RWPE1 (cell line): Measurements from ENCODE around the gene TPST2.
A peak's percentile ranks its signal among the peaks of the same experiment; 100 is the strongest.

Experiments
- CTCF ChIA-PET: fragments of 350-600 bp; sonication (Branson Sonifier 250); formaldehyde crosslinking; extraction: SDS; loops from one replicate; lab custom pipeline; 2021; lab: Yijun Ruan, JAX
- POLR2A ChIA-PET: fragments of 400-600 bp; formaldehyde crosslinking; extraction: SDS; loops from one replicate; lab custom pipeline; 2020; ENCODE audit warnings: antibody characterized with exemption; ENCODE audit not compliant: low non-redundant PET; lab: Yijun Ruan, JAX
- DNase-seq: peaks from one replicate; pipeline ENCODE4 v3.0.0; 2012; ENCODE audit warnings: low spot score
- H3K27ac ChIP-seq: fragments of 450-650 bp; 2 replicates; pipeline ENCODE4 v1.5.1; 2017
- TF ChIP-seq, protein P1 (sequence below): fragments of 450-650 bp; conservative IDR thresholded peaks from 2 replicates; pipeline ENCODE4 v1.5.1; 2017; ENCODE audit warnings: low read depth, mild to moderate bottlenecking

TPST2 gene

DNA sequence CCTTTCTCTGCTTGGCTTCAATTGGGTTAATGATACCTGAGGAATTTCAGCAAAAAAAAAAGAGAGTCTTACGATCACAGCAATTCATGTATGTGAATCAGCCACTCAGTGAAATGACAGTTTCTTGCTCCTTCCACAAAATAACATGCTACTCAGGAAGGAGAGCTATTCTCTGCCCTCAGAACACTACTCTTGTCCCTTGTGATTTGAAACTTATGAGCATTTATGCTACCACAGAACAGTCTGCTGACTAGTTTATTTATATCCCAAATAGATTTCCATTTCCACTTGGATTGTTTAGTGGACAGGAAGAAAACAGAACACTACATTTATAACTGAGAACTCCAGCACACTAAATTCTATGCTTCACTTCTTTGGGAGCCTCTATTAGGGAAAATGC is 86.2 kb downstream of the TPST2 start:
- H3K27ac ChIP-seq: no peak overlapping the region
- TF ChIP-seq, protein P1, sequence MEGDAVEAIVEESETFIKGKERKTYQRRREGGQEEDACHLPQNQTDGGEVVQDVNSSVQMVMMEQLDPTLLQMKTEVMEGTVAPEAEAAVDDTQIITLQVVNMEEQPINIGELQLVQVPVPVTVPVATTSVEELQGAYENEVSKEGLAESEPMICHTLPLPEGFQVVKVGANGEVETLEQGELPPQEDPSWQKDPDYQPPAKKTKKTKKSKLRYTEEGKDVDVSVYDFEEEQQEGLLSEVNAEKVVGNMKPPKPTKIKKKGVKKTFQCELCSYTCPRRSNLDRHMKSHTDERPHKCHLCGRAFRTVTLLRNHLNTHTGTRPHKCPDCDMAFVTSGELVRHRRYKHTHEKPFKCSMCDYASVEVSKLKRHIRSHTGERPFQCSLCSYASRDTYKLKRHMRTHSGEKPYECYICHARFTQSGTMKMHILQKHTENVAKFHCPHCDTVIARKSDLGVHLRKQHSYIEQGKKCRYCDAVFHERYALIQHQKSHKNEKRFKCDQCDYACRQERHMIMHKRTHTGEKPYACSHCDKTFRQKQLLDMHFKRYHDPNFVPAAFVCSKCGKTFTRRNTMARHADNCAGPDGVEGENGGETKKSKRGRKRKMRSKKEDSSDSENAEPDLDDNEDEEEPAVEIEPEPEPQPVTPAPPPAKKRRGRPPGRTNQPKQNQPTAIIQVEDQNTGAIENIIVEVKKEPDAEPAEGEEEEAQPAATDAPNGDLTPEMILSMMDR: no peak
- ChIA-PET POLR2A (interaction anchor here (0.6 kb wide), 1 partner anchor 121 kb away, joined by 6 read pairs; no protein-coding TSS in a partner anchor), CTCF (interaction anchor here (0.7 kb wide), 1 partner anchor 52 kb away, joined by 3 read pairs; no protein-coding TSS in a partner anchor)
- no peak for DNase-seq

DNA sequence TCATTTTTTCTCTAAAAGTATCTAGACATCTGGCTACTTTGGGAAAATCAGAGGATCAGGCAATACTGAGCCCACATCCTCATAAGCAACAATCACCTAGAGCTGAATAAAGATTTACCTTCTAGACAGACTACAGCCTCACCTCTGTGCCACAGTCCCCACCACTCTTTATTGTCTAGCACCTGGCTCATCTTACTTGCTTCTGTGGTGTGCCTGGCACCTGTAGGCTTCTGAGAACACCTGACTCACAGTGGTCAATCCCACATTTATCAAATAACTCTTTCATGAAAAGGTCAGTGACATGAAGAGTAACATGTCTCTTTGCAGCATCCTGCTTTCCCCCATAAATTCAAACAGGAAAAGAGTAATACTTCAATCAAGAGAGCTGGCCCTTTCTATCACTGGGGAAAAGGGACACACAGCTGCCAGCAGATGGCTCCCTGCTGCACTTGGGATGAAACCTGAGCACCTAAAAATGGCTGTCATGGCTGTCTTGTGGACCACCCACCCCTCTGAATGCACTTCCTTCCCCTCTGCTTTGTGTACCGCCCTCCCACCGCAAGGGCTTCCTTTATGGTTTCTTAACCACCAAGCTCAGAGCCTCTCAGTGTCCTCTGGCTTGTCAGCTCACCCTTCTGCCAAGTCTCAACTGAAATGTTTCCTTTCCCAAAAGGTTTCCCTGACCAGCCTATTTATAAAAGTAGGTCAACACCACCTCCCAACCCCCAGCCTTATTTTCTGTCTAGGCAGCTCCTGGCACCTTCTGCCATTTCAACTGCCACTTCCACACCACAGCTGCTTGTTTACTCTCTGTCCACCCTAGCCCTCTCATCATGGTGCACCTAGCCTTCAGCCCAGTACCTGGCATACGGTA is 87.0 kb downstream of the TPST2 start:
- DNase-seq: no peak
- CTCF ChIA-PET: interaction anchor here (0.6 to 1.0 kb wide), 3 partner anchors 53 to 138 kb away, joined by 3 to 5 read pairs (median 4); no protein-coding TSS in a partner anchor
- TF ChIP-seq, protein P1: peak; percentile 65
- no peak overlapping the region for H3K27ac ChIP-seq
- POLR2A ChIA-PET: interaction anchor here (0.6 kb wide), 1 partner anchor 120 kb away, joined by 6 read pairs; no protein-coding TSS in a partner anchor

DNA sequence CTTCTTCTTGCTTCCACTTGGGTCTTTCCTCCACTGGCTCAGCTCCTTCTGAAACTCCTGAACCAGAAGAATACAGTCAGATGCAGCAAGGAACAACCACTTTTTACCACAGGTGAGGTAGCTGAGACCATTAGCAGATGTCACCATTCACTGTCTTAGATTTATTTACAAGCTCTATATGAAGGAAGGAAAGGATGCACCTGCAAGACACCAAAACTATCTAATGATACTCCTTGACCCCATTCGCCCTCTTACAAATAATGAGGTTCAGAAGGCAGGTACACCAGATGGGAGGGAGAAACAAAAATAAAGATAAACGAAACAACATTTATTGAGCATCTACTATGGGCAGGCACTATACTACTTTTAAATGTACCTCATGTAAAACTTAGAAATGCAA is 87.9 kb downstream of the TPST2 start:
- DNase-seq: no peak
- ChIA-PET POLR2A (no interaction called here), CTCF (interaction anchor here (0.6 kb wide), 1 partner anchor 37 kb away, joined by 4 read pairs; no protein-coding TSS in a partner anchor)
- TF ChIP-seq, protein P1: no peak
- no peak overlapping the region for H3K27ac ChIP-seq

DNA sequence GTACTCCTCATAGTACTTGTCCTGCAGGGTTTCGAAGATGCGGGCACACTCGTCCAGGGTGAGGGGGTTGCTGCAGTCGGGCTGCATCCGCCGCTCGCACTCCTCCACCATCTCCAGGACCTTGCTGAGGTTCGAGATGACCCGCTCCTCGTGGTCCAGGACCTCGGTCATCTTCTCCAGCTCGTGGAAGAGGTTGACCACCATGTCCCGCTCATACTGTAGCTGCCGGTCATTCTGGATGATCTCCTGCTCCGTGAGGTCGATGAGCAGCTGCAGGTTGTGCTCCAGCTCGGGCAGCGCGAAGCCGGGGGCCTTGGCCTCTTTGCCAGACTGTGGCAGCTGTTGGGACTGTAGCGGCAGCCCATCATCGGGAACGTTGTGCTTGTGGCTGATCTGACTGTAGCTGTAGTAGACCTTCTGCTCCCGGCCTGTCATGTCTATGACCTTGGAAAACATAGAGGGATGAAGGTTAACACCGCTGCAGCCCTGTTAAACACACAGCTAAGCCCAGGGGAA is 90.7 kb downstream of the TPST2 start:
- POLR2A ChIA-PET: no interaction called here
- 0 out of 2 replicates have a peak overlapping the region, but pooled peaks have one; percentile 16 for H3K27ac ChIP-seq
- CTCF ChIA-PET: no interaction called here
- TF ChIP-seq, protein P1: no peak
- no peak for DNase-seq

DNA sequence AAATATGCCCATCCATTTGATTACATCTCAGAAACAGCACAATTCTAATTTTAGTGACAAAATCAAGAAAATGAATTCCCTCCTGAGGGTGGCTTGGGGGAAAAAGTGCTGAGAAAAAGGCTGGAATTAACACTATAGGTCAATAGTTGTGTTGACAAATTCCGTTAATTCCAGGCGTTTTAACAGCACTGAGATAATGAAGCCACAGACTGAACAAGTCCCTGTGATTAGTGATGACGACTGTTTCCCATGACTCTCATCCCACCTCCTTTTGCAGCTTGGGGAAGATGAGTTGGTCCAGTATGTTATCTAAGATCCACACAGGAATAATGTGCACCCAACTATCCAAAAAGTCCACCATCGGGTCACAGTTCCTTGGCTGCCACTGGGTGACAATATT is 93.5 kb downstream of the TPST2 start:
- POLR2A ChIA-PET: no interaction called here
- CTCF ChIA-PET: interaction anchor here (0.7 kb wide), 1 partner anchor 113 kb away, joined by 3 read pairs; no protein-coding TSS in a partner anchor
- TF ChIP-seq, protein P1: no peak
- DNase-seq: no peak
- H3K27ac ChIP-seq: 0 out of 2 replicates have a peak overlapping the region, but pooled peaks have one; percentile 37

DNA sequence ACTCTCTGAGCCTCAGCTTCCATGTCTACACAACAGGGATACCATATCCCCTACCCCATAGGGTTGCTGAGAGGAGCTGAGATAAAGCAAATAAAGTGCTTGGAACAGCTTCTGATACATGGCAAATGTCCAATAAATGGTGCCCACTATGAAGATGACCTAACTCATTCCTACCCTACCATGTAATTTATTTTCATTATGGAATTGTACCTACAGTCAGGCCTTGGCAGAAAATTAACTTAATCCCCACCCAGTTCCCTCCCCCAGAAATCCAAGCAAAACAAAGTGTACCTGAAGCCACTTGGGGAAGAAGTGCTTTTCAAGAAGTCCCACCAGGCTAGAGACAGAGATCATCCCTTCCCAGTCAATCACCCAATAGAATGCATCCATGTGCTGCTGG is 95.4 kb downstream of the TPST2 start:
- H3K27ac ChIP-seq: 0 out of 2 replicates have a peak overlapping the region, but pooled peaks have one; percentile 22
- CTCF ChIA-PET: no interaction called here
- TF ChIP-seq, protein P1: no peak
- DNase-seq: no peak
- POLR2A ChIA-PET: no interaction called here
